Right atrium auricular region (tissue), 2 donors: ENCODE results near the gene LTBP2. TPM values are rescaled to one million over a fixed set of nuclear protein-coding genes. Genes with fewer than 3 reads are reported as not detected.

Experiments used
- DNase-seq: peaks from one replicate; pipeline ENCODE4 v3.0.0-alpha.2; 2019; ENCODE audit warnings: low spot score
- H3K27ac ChIP-seq, 2 donors: fragments of 200-600 bp; sonication (generic); 1 replicate in 1 of 2; 2 replicates in 1 of 2; pipeline ENCODE4 v1.5.1; 2016 to 2019
- H3K27me3 ChIP-seq, 2 donors: fragments of 200-600 bp; sonication (generic); one replicate each; pipeline versions ENCODE4 v1.5.1 to v1.6.0; 2017 to 2019
- H3K36me3 ChIP-seq: fragments of 200-600 bp; sonication (generic); one replicate; pipeline ENCODE4 v1.5.1; 2016
- H3K4me1 ChIP-seq, 2 donors: fragments of 200-600 bp; sonication (generic); one replicate each; pipeline versions ENCODE4 v1.5.1 to v1.6.0; 2017 to 2019
- H3K4me3 ChIP-seq, 2 donors: fragments of 200-600 bp; sonication (generic); 1 replicate in 1 of 2; 2 replicates in 1 of 2; pipeline ENCODE4 v1.5.1; 2017 to 2019; ENCODE audit warnings: mild to moderate bottlenecking in 1 of 2, moderate library complexity in 1 of 2
- H3K9me3 ChIP-seq, 2 donors: fragments of 200-600 bp; sonication (generic); one replicate each; pipeline ENCODE4 v1.5.1; 2019
- CTCF ChIP-seq, 2 donors: fragments of 200-600 bp; sonication (generic); IDR thresholded peaks; one replicate each; pipeline ENCODE4 v1.5.1; 2019; ENCODE audit warnings: antibody characterized with exemption in 2 of 2
- total RNA-seq, 2 donors: library from RNA; depleted of rRNA; stranded (reverse); fragments of >200 nt; gene quantifications; one replicate each; pipeline ENCODE4 v1.1.0, GENCODE V29; 2016

The LTBP2 gene
- total RNA-seq, 2 donors from 2014 or later = 32.1 to 102 TPM

- H3K4me3 ChIP-seq = peak overlapping the region; percentile 46 to 73
- H3K36me3 ChIP-seq = no peaks in the 10 kb centered on the region
- no peak for TF ChIP-seq CTCF (IDR thresholded peaks at IDR 0.05)
- H3K27me3 ChIP-seq = no peaks in the 10 kb centered on the region
- peak overlapping the region; percentile 64 to 67 for H3K27ac ChIP-seq
- peaks cover 0 to 16% of the 10 kb centered on the region in 2 donors for H3K4me1 ChIP-seq
- no peaks in the 10 kb centered on the region for H3K9me3 ChIP-seq
- DNase-seq = no peak
These were observed 979 bp downstream of the LTBP2 start for GRCh38 chr14:74610866-74611649.

GRCh38 chr14:74610199-74610865 lies 1.7 kb downstream of the LTBP2 start:
- no peaks in the 10 kb centered on the region for H3K9me3 ChIP-seq
- DNase-seq = no peak
- peak overlapping the region; percentile 46 to 73 for H3K4me3 ChIP-seq
- peaks cover 0 to 16% of the 10 kb centered on the region in 2 donors for H3K4me1 ChIP-seq
- no peaks in the 10 kb centered on the region for H3K27me3 ChIP-seq
- no peaks in the 10 kb centered on the region for H3K36me3 ChIP-seq
- no peak for TF ChIP-seq CTCF (IDR thresholded peaks at IDR 0.05)
- H3K27ac ChIP-seq = peak overlapping the region; percentile 64 to 67

- no peak for TF ChIP-seq CTCF (IDR thresholded peaks at IDR 0.05)
- no peak for DNase-seq
- no peak overlapping the region for H3K27ac ChIP-seq
These were observed 2.3 kb downstream of the LTBP2 start for GRCh38 chr14:74609721-74610120.

GRCh38 chr14:74608959-74609611 lies 3.0 kb downstream of the LTBP2 start:
- peak overlapping the region; percentile 46 to 73 for H3K4me3 ChIP-seq
- DNase-seq = peak; percentile 95
- H3K4me1 ChIP-seq = peaks cover 0 to 16% of the 10 kb centered on the region in 2 donors
- no peaks in the 10 kb centered on the region for H3K36me3 ChIP-seq
- no peaks in the 10 kb centered on the region for H3K9me3 ChIP-seq
- H3K27ac ChIP-seq = no peak overlapping the region
- no peaks in the 10 kb centered on the region for H3K27me3 ChIP-seq
- peak; percentile 96 to 98 for TF ChIP-seq CTCF (IDR thresholded peaks at IDR 0.05)

More at GRCh38 chr14:74609721-74610120, 2.3 kb downstream of the LTBP2 start:
- Histone ChIP-seq H3K4me1 (peaks cover 0 to 16% of the 10 kb centered on the region in 2 donors), H3K9me3 (no peaks in the 10 kb centered on the region), H3K4me3 (peak overlapping the region; percentile 46 to 73), H3K36me3 (no peaks in the 10 kb centered on the region), H3K27me3 (no peaks in the 10 kb centered on the region)

GRCh38 chr14:74606727-74607126 lies 5.3 kb downstream of the LTBP2 start:
- H3K36me3 ChIP-seq = no peaks in the 10 kb centered on the region
- TF ChIP-seq CTCF (IDR thresholded peaks at IDR 0.05) = no peak
- DNase-seq = no peak
- no peaks in the 10 kb centered on the region for H3K27me3 ChIP-seq
- H3K27ac ChIP-seq = no peak overlapping the region
- peaks cover 0 to 8% of the 10 kb centered on the region in 2 donors for H3K4me1 ChIP-seq
- no peak overlapping the region for H3K4me3 ChIP-seq
- no peaks in the 10 kb centered on the region for H3K9me3 ChIP-seq
